ENCODE data around the gene FRMD4A.
"Not testable (repeated sequence)": the region's sequence is repeated elsewhere in the genome, so short reads cannot be mapped to it uniquely, and the experiment has no call there.

FRMD4A gene

DNA sequence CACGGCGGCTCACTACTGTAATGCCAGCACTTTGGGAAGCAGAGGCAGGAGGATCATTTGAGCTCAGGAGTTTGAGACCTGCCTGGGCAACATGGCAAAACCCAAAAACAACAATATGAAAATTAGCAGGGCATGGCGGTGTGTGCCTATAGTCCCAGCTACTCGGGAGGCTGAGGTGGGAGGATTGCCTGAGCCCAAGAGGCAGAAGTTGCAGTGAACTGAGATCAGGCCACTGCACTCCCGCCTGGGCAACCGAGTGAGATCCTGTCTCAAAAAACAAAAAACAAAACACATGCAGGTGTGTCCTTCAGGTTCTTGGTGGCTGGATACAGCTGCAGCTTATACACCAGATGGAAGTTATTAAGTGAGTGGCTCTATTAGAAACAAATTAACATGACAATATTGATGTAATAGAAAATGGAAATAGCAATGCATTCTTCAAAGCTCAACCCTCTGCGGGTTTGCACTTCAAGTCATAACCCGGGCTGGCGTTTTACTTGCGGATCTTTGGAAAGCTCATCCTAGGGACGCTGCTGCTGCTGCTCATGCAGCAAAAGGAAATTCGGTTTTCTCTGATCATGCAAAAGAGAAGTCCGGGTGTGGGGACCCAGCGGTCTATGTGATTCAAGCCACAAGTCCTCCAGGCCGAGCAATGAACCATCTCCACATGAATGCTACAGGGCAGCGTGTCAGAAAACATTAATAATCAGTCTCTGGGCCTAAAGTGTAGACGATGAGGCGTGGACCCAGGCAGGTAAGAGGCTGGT, 462.0 kb downstream of the FRMD4A start:
- TF ChIP-seq, protein P1, sequence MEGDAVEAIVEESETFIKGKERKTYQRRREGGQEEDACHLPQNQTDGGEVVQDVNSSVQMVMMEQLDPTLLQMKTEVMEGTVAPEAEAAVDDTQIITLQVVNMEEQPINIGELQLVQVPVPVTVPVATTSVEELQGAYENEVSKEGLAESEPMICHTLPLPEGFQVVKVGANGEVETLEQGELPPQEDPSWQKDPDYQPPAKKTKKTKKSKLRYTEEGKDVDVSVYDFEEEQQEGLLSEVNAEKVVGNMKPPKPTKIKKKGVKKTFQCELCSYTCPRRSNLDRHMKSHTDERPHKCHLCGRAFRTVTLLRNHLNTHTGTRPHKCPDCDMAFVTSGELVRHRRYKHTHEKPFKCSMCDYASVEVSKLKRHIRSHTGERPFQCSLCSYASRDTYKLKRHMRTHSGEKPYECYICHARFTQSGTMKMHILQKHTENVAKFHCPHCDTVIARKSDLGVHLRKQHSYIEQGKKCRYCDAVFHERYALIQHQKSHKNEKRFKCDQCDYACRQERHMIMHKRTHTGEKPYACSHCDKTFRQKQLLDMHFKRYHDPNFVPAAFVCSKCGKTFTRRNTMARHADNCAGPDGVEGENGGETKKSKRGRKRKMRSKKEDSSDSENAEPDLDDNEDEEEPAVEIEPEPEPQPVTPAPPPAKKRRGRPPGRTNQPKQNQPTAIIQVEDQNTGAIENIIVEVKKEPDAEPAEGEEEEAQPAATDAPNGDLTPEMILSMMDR (IDR thresholded peaks at IDR 0.05; ENCODE audit: poor library complexity, severe bottlenecking), result no peak
- no peak for DNase-seq (ENCODE audit: low spot score)
- Histone ChIP-seq H3K4me1 (ENCODE audit: insufficient read depth, poor library complexity, severe bottlenecking) (peaks cover 25% of the 10 kb centered on the region), H3K36me3 (ENCODE audit: low read depth) (no peaks in the 10 kb centered on the region), H3K27me3 (ENCODE audit: insufficient read depth, poor library complexity, severe bottlenecking) (no peaks in the 10 kb centered on the region), H3K27ac (ENCODE audit: poor library complexity, severe bottlenecking) (no peak overlapping the region), H3K9me3 (ENCODE audit: severe bottlenecking) (no peaks in the 10 kb centered on the region), H3K4me3 (ENCODE audit: severe bottlenecking) (no peak overlapping the region)
- no peak for ATAC-seq (ENCODE audit: low read depth)

DNA sequence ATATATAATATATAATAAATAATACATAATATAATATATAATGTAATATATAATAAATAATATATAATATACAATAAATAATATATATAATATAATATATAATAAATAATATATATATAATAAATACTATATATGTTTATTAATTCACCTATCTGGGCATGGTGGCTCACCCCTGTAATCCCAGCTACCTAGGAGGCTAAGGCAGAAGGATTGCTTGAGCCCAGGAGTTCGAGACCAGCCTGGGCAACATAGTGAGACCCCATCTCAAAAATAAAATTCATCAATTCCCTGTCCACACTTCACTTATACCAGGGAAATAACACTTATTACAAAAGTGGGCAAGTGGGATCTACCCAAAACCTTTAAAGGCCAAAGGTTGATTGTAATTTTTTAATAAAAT, 462.9 kb downstream of the FRMD4A start:
- ATAC-seq (ENCODE audit: low read depth), result no peak
- peaks cover 22% of the 10 kb centered on the region for H3K4me1 ChIP-seq (ENCODE audit: insufficient read depth, poor library complexity, severe bottlenecking)
- no peak overlapping the region for H3K27ac ChIP-seq (ENCODE audit: poor library complexity, severe bottlenecking)
- no peaks in the 10 kb centered on the region for H3K36me3 ChIP-seq (ENCODE audit: low read depth)
- H3K9me3 ChIP-seq (ENCODE audit: severe bottlenecking), result no peaks in the 10 kb centered on the region
- TF ChIP-seq, protein P1 (IDR thresholded peaks at IDR 0.05; ENCODE audit: poor library complexity, severe bottlenecking), result no peak
- H3K4me3 ChIP-seq (ENCODE audit: severe bottlenecking), result no peak overlapping the region
- no peaks in the 10 kb centered on the region for H3K27me3 ChIP-seq (ENCODE audit: insufficient read depth, poor library complexity, severe bottlenecking)
- DNase-seq (ENCODE audit: low spot score), result no peak

DNA sequence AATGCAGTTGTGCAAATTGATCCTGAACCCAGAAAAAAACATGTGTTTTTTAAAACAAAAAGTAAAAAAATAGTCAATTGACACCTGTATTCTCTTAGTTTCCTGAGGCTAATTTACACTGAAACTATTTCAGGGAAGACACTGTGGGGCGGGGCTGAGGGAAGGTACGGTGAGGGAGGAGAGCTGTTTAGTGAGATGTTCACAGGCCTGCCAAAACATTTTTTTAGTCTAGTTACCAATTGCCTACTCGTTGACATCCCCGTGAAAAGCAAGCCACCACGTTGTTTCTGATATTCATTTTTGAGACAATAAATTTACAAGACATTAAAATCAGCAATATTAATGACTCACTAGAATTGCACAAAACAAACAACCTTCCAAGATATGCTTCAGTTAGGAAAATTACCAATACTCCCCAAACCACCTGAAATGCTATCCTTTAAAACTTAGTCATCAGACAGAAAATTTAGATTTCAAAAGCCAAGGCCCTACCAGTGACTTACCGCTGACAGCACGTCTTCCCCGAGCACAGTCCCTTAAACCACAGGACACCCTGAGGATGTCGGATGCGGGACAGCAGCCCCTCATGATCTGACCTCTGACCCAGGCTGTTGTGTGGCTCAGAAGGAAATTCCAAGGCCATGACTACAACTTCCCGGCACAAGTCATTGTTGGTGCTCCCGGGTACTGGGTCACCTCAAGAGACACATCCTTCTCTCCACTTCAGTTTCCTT, 464.8 kb downstream of the FRMD4A start:
- H3K4me3 ChIP-seq (ENCODE audit: severe bottlenecking), result no peak overlapping the region
- peak; percentile 79 for DNase-seq (ENCODE audit: low spot score)
- peak; percentile 92 for ATAC-seq (ENCODE audit: low read depth)
- H3K36me3 ChIP-seq (ENCODE audit: low read depth), result no peaks in the 10 kb centered on the region
- peak overlapping the region; percentile 92 for H3K27ac ChIP-seq (ENCODE audit: poor library complexity, severe bottlenecking)
- TF ChIP-seq, protein P1 (IDR thresholded peaks at IDR 0.05; ENCODE audit: poor library complexity, severe bottlenecking), result no peak
- H3K27me3 ChIP-seq (ENCODE audit: insufficient read depth, poor library complexity, severe bottlenecking), result no peaks in the 10 kb centered on the region
- no peaks in the 10 kb centered on the region for H3K9me3 ChIP-seq (ENCODE audit: severe bottlenecking)
- peaks cover 24% of the 10 kb centered on the region for H3K4me1 ChIP-seq (ENCODE audit: insufficient read depth, poor library complexity, severe bottlenecking)

DNA sequence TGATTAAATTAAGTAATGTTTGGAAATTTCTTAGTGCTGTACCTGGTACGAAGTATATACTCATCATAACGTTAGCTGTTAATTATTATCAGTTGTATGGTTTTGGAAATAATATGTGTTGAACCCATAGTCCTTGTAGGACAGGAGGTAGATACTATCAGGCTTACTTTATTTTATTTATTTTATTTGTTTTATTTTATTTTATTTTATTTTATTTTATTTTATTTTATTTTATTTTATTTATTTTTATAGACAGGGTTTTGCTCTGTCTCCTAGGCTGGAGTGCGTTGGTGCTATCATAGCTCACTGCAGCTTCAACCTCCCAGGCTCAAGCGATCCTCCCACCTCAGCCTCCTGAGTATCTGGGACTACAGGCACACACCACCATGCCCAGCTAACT, 465.5 kb downstream of the FRMD4A start:
- not testable (repeated sequence) for DNase-seq (ENCODE audit: low spot score); H3K9me3 ChIP-seq (ENCODE audit: severe bottlenecking); ATAC-seq (ENCODE audit: low read depth); H3K36me3 ChIP-seq (ENCODE audit: low read depth); H3K27me3 ChIP-seq (ENCODE audit: insufficient read depth, poor library complexity, severe bottlenecking); H3K4me3 ChIP-seq (ENCODE audit: severe bottlenecking)
- Histone ChIP-seq H3K4me1 (ENCODE audit: insufficient read depth, poor library complexity, severe bottlenecking) (peaks cover 24% of the 10 kb centered on the region), H3K27ac (ENCODE audit: poor library complexity, severe bottlenecking) (peak overlapping the region; percentile 92)

DNA sequence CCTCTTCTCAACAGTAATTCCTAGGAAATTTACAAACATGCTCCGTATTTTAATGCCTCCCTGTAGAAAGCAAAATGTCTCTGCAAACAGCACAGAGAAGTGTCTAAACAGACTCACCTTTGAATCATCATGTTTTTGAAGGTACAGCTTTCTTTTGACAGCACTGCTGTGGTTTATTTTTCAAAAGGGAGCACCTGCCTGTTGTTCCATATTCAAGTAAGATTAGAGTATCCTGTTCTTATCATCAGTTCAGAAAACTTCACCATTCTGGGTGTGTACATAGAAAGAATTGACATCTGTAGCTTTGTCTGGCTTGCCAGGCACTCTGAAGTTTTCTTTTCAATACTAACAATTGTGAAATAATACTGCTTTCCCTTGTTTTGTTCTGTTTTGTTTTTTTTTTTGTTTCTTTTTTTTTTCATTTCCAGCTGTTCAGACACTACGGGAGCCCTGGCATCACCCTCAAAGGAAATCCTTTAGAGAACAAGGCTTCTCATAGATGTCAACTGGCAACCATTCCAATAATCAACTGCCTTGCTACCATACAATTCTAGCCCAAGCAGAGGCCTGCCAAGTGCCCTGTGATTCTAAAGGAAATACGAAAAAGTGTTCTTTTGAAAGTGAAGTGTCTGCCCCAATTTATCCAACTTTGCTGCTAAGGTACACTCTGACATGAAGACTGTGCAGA, 468.0 kb downstream of the FRMD4A start:
- no peak for ATAC-seq (ENCODE audit: low read depth)
- Histone ChIP-seq H3K4me3 (ENCODE audit: severe bottlenecking) (no peak overlapping the region), H3K36me3 (ENCODE audit: low read depth) (no peaks in the 10 kb centered on the region), H3K27ac (ENCODE audit: poor library complexity, severe bottlenecking) (no peak overlapping the region), H3K9me3 (ENCODE audit: severe bottlenecking) (no peaks in the 10 kb centered on the region), H3K4me1 (ENCODE audit: insufficient read depth, poor library complexity, severe bottlenecking) (peaks cover 24% of the 10 kb centered on the region), H3K27me3 (ENCODE audit: insufficient read depth, poor library complexity, severe bottlenecking) (no peaks in the 10 kb centered on the region)
- TF ChIP-seq, protein P1 (IDR thresholded peaks at IDR 0.05; ENCODE audit: poor library complexity, severe bottlenecking), result no peak
- DNase-seq (ENCODE audit: low spot score), result no peak
